ENCODE data around the gene ALPI.

DNA sequence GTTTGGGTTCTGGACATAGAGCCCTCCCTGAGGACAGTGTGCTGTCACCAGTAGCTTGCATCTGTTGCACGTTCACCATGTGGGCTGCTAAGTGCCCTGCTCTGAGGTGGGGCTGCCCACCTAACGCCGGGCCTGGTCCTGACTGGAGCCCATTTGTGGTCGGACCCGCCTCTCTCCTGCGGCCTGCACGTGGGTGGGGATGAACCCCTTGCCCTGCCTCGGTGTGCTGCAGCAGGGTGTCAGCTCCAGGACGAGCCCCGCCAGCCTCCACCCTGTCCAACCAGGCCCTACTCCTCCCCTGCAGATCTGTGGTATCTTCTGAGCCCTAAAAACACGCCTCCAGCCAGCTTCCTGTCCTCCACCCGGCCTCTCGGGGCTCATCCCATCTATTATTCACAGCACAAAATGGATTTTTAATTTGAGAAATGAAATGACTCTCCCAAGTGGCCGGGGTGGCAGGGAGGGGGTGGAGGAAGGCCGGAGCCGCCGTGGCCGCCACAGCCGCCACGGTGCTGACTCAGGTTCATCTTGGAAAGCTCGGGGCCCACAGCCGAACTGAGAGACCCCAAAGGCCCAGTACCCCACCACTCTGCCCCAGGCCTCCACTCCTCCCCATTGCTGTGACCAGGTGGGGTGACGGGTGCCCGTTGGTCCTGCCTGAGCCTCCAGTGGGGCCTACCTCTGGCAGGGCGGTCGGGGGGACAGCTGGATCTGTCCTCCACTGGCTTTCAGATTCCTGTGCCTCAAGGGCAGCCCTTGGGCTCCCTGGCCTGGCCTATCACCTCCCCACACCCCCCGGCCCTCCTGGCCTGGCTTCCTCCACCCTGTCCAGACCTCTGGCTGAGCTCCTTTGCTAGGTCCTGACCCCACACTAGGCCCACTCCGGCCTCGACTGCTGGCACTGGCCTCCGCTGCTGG, 34.5 kb downstream of the ALPI start:
- no peak for TF ChIP-seq EZH2 (IDR thresholded peaks at IDR 0.05; ENCODE audit: borderline replicate concordance, low read depth, low read length, severe bottlenecking)
- TF ChIP-seq, protein P1, sequence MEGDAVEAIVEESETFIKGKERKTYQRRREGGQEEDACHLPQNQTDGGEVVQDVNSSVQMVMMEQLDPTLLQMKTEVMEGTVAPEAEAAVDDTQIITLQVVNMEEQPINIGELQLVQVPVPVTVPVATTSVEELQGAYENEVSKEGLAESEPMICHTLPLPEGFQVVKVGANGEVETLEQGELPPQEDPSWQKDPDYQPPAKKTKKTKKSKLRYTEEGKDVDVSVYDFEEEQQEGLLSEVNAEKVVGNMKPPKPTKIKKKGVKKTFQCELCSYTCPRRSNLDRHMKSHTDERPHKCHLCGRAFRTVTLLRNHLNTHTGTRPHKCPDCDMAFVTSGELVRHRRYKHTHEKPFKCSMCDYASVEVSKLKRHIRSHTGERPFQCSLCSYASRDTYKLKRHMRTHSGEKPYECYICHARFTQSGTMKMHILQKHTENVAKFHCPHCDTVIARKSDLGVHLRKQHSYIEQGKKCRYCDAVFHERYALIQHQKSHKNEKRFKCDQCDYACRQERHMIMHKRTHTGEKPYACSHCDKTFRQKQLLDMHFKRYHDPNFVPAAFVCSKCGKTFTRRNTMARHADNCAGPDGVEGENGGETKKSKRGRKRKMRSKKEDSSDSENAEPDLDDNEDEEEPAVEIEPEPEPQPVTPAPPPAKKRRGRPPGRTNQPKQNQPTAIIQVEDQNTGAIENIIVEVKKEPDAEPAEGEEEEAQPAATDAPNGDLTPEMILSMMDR (IDR thresholded peaks at IDR 0.05; ENCODE audit: borderline replicate concordance, extremely low read depth, low read length, poor library complexity, severe bottlenecking): no peak

Measured in DND-41 (cell line).